IPS-18c (cell line): ENCODE results near the gene NUP58.
"Not testable (repeated sequence)": the region's sequence is repeated elsewhere in the genome, so short reads cannot be mapped to it uniquely, and the experiment has no call there.

Source experiments
- H3K4me3 ChIP-seq: 2 replicates; pipeline ENCODE4 v1.7.0; 2013; ENCODE audit warnings: low read depth, mild to moderate bottlenecking, low read length, moderate library complexity; ENCODE audit not compliant: insufficient read depth
- H3K9me3 ChIP-seq: one replicate; pipeline ENCODE4 v1.6.1; 2013; ENCODE audit warnings: mild to moderate bottlenecking, low read length, moderate library complexity; ENCODE audit not compliant: control insufficient read depth, insufficient read depth

Gene NUP58

GRCh38 chr13:25295228-25295627 is 6.2 kb upstream of the NUP58 start:
- Histone ChIP-seq H3K4me3 (no peak overlapping the region), H3K9me3 (no peaks in the 10 kb centered on the region)

- no peaks in the 10 kb centered on the region for H3K9me3 ChIP-seq
Observed at GRCh38 chr13:25295701-25296100, 5.7 kb upstream of the NUP58 start.

GRCh38 chr13:25300861-25301346 is 521 bp upstream of the NUP58 start:
- Histone ChIP-seq H3K4me3 (peak overlapping the region; percentile 86), H3K9me3 (no peaks in the 10 kb centered on the region)

More at GRCh38 chr13:25295701-25296100, 5.7 kb upstream of the NUP58 start:
- no peak overlapping the region for H3K4me3 ChIP-seq

GRCh38 chr13:25302121-25302520 is 696 bp downstream of the NUP58 start:
- Histone ChIP-seq H3K4me3 (peak overlapping the region; percentile 86), H3K9me3 (no peaks in the 10 kb centered on the region)

GRCh38 chr13:25306671-25307464 is 5.4 kb downstream of the NUP58 start:
- no peaks in the 10 kb centered on the region for H3K9me3 ChIP-seq
- no peak overlapping the region for H3K4me3 ChIP-seq

- Histone ChIP-seq H3K4me3 (no peak overlapping the region), H3K9me3 (no peaks in the 10 kb centered on the region)
Observed at GRCh38 chr13:25310891-25311290, 9.5 kb downstream of the NUP58 start.

GRCh38 chr13:25318946-25319345 is 17.5 kb downstream of the NUP58 start:
- not testable (repeated sequence) for H3K9me3 ChIP-seq, H3K4me3 ChIP-seq

GRCh38 chr13:25319771-25320170 is 18.3 kb downstream of the NUP58 start:
- Histone ChIP-seq H3K9me3 (no peaks in the 10 kb centered on the region), H3K4me3 (no peak overlapping the region)

GRCh38 chr13:25324100-25324499 is 22.7 kb downstream of the NUP58 start:
- H3K4me3 ChIP-seq: no peak overlapping the region
- no peaks in the 10 kb centered on the region for H3K9me3 ChIP-seq

- Histone ChIP-seq H3K9me3 (no peaks in the 10 kb centered on the region), H3K4me3 (no peak overlapping the region)
Observed at GRCh38 chr13:25329706-25330105, 28.3 kb downstream of the NUP58 start.

- Histone ChIP-seq H3K9me3 (no peaks in the 10 kb centered on the region), H3K4me3 (no peak overlapping the region)
Observed at GRCh38 chr13:25330541-25330940, 29.1 kb downstream of the NUP58 start.

GRCh38 chr13:25335856-25336255 is 34.4 kb downstream of the NUP58 start:
- Histone ChIP-seq H3K9me3 (no peaks in the 10 kb centered on the region), H3K4me3 (no peak overlapping the region)

- H3K4me3 ChIP-seq: no peak overlapping the region
- no peaks in the 10 kb centered on the region for H3K9me3 ChIP-seq
Observed at GRCh38 chr13:25345576-25345975, 44.2 kb downstream of the NUP58 start.

- H3K4me3 ChIP-seq: no peak overlapping the region
- no peaks in the 10 kb centered on the region for H3K9me3 ChIP-seq
Observed at GRCh38 chr13:25347151-25347550, 45.7 kb downstream of the NUP58 start.

- no peak overlapping the region for H3K4me3 ChIP-seq
- no peaks in the 10 kb centered on the region for H3K9me3 ChIP-seq
Observed at GRCh38 chr13:25351404-25351803, 50.0 kb downstream of the NUP58 start.

GRCh38 chr13:25352230-25352629 is 50.8 kb downstream of the NUP58 start:
- H3K4me3 ChIP-seq: no peak overlapping the region
- H3K9me3 ChIP-seq: no peaks in the 10 kb centered on the region

- Histone ChIP-seq H3K4me3 (no peak overlapping the region), H3K9me3 (no peaks in the 10 kb centered on the region)
Observed at GRCh38 chr13:25352806-25353205, 51.4 kb downstream of the NUP58 start.

- H3K9me3 ChIP-seq: no peaks in the 10 kb centered on the region
Observed at GRCh38 chr13:25353344-25353743, 51.9 kb downstream of the NUP58 start.

GRCh38 chr13:25354377-25354776 is 53.0 kb downstream of the NUP58 start:
- H3K4me3 ChIP-seq: no peak overlapping the region
- H3K9me3 ChIP-seq: no peaks in the 10 kb centered on the region

More at GRCh38 chr13:25353344-25353743, 51.9 kb downstream of the NUP58 start:
- H3K4me3 ChIP-seq: no peak overlapping the region
